Measurements from ENCODE around the gene OR51B2.
"Not testable (repeated sequence)": the region's sequence is repeated elsewhere in the genome, so short reads cannot be mapped to it uniquely, and the experiment has no call there.

OR51B2 gene

GRCh38 chr11:5364214-5364613, 40.1 kb upstream of the OR51B2 start:
- ATAC-seq: peak; percentile 54
- TF ChIP-seq BACH2 (CRISPR knock-in tag; IDR thresholded peaks at IDR 0.05; ENCODE audit: borderline replicate concordance) (no peak), ARNTL (CRISPR knock-in tag; IDR thresholded peaks at IDR 0.05; ENCODE audit: borderline replicate concordance, low read depth) (no peak), ZNF8 (CRISPR knock-in tag; IDR thresholded peaks at IDR 0.05) (no peak), RARB (CRISPR knock-in tag; IDR thresholded peaks at IDR 0.05) (no peak), ZFP3 (CRISPR knock-in tag; IDR thresholded peaks at IDR 0.05) (no peak), ESRRG (CRISPR knock-in tag; IDR thresholded peaks at IDR 0.05) (no peak), PPARA (CRISPR knock-in tag; IDR thresholded peaks at IDR 0.05; ENCODE audit: borderline replicate concordance) (no peak), ISL1 (CRISPR knock-in tag; IDR thresholded peaks at IDR 0.05) (no peak), CSRNP3 (CRISPR knock-in tag; IDR thresholded peaks at IDR 0.05) (no peak), ZC3H10 (CRISPR knock-in tag; IDR thresholded peaks at IDR 0.05) (no peak), SNAI2 (CRISPR knock-in tag; IDR thresholded peaks at IDR 0.05) (no peak), GLIS3 (CRISPR knock-in tag; IDR thresholded peaks at IDR 0.05) (no peak)
- TF ChIP-seq, protein P1, sequence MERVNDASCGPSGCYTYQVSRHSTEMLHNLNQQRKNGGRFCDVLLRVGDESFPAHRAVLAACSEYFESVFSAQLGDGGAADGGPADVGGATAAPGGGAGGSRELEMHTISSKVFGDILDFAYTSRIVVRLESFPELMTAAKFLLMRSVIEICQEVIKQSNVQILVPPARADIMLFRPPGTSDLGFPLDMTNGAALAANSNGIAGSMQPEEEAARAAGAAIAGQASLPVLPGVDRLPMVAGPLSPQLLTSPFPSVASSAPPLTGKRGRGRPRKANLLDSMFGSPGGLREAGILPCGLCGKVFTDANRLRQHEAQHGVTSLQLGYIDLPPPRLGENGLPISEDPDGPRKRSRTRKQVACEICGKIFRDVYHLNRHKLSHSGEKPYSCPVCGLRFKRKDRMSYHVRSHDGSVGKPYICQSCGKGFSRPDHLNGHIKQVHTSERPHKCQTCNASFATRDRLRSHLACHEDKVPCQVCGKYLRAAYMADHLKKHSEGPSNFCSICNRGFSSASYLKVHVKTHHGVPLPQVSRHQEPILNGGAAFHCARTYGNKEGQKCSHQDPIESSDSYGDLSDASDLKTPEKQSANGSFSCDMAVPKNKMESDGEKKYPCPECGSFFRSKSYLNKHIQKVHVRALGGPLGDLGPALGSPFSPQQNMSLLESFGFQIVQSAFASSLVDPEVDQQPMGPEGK (CRISPR knock-in tag; IDR thresholded peaks at IDR 0.05; ENCODE audit: borderline replicate concordance): no peak
- TF ChIP-seq, protein P2, sequence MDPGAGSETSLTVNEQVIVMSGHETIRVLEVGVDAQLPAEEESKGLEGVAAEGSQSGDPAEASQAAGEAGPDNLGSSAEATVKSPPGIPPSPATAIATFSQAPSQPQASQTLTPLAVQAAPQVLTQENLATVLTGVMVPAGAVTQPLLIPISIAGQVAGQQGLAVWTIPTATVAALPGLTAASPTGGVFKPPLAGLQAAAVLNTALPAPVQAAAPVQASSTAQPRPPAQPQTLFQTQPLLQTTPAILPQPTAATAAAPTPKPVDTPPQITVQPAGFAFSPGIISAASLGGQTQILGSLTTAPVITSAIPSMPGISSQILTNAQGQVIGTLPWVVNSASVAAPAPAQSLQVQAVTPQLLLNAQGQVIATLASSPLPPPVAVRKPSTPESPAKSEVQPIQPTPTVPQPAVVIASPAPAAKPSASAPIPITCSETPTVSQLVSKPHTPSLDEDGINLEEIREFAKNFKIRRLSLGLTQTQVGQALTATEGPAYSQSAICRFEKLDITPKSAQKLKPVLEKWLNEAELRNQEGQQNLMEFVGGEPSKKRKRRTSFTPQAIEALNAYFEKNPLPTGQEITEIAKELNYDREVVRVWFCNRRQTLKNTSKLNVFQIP (CRISPR knock-in tag; IDR thresholded peaks at IDR 0.05; ENCODE audit: borderline replicate concordance, low read depth): no peak

DNA sequence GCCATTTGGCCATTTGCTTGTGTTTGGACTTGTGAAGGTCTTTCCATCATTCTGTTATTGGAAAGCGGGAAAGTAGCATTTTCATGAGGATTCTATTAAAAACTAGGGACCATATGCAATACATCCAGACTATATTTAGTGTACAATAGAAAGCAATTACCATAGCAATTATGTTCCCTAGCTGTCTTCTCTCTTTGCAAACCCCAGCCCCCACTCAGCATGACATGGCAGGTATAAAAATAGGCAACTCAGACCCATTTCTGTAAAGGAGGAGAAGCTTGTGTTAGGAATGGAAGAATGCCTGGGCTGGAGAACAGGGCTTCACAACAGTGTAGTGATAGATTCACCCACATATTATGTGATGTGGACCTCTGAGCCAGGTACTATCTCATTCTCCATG, 39.6 kb upstream of the OR51B2 start:
- no peak for ATAC-seq
- TF ChIP-seq TOX (CRISPR knock-in tag; IDR thresholded peaks at IDR 0.05; ENCODE audit: borderline replicate concordance) (no peak), TCF4 (CRISPR knock-in tag; IDR thresholded peaks at IDR 0.05; ENCODE audit: borderline replicate concordance) (no peak), SNAI2 (CRISPR knock-in tag; IDR thresholded peaks at IDR 0.05) (no peak), ZNF8 (CRISPR knock-in tag; IDR thresholded peaks at IDR 0.05) (no peak), OSR1 (CRISPR knock-in tag; IDR thresholded peaks at IDR 0.05) (no peak), CSDC2 (CRISPR knock-in tag; IDR thresholded peaks at IDR 0.05) (no peak), ZC3H10 (CRISPR knock-in tag; IDR thresholded peaks at IDR 0.05) (no peak), CSRNP3 (CRISPR knock-in tag; IDR thresholded peaks at IDR 0.05) (no peak)
- TF ChIP-seq, protein P1 (CRISPR knock-in tag; IDR thresholded peaks at IDR 0.05; ENCODE audit: borderline replicate concordance): no peak

GRCh38 chr11:5362017-5362625, 38.0 kb upstream of the OR51B2 start:
- ATAC-seq: no peak
- TF ChIP-seq ZNF70 (CRISPR knock-in tag; IDR thresholded peaks at IDR 0.05) (no peak), ZFP3 (CRISPR knock-in tag; IDR thresholded peaks at IDR 0.05) (0 out of 2 replicates have a peak, but pooled peaks have one; percentile 16)

- ATAC-seq: not testable (repeated sequence)
These were observed 31.9 kb upstream of the OR51B2 start for GRCh38 chr11:5356031-5356430.

All from SK-N-SH treated with all-trans-retinoic acid at 6 μM for 48 hours (cell line).